A549 (cell line): Measurements from ENCODE around the gene INHBC. TPM values are rescaled to one million over a fixed set of nuclear protein-coding genes. Genes with fewer than 3 reads are reported as not detected.

Experiments
- ATAC-seq, 2 experiments: fragments of 200-7000 bp in 1 of 2; fragments of >200 bp in 1 of 2; cut with Nextera tagmentation in 1 of 2; cut with Tn5 transposase in 1 of 2; 3 replicates each; pipeline versions ENCODE4 v1.8.0 to v1.9.1; 2018 to 2020; ENCODE audit warnings: mild to moderate bottlenecking in 1 of 2, moderate library complexity in 1 of 2
- CTCF ChIA-PET: fragments of 300-600 bp; sonication (Branson Sonifier 250); formaldehyde crosslinking; extraction: SDS; loops from one replicate; lab custom pipeline; 2021; ENCODE audit warnings: antibody characterized with exemption, inconsistent platforms; lab: Yijun Ruan, JAX
- POLR2A ChIA-PET: fragments of 350-600 bp; formaldehyde crosslinking; extraction: SDS; loops from one replicate; lab custom pipeline; 2021; ENCODE audit warnings: antibody characterized with exemption, inconsistent platforms; lab: Yijun Ruan, JAX
- DNase-seq, 2 experiments: peaks; one replicate each; pipeline versions ENCODE4 v3.0.0 to v3.0.0-alpha.2; 2011 to 2016; ENCODE audit warnings: low read depth in 1 of 2, low spot score in 1 of 2
- FAIRE-seq: peaks from 2 replicates; lab custom pipeline; 2011; peaks lifted over from hg19 to GRCh38; lab: Jason Lieb, UNC
- H3K27ac ChIP-seq, 2 experiments: fragments of >200 bp; sonication (Bioruptor Twin); formaldehyde crosslinking; 3 replicates each; pipeline ENCODE4 v1.5.1; 2016 to 2017
- H3K4me1 ChIP-seq: fragments of >200 bp; sonication (Bioruptor Twin); formaldehyde crosslinking; 3 replicates; pipeline ENCODE4 v1.6.1; 2016
- H3K4me2 ChIP-seq: fragments of >200 bp; sonication (Bioruptor Twin); formaldehyde crosslinking; 3 replicates; pipeline ENCODE4 v1.6.1; 2016
- H3K4me3 ChIP-seq: fragments of >200 bp; sonication (Bioruptor Twin); formaldehyde crosslinking; 3 replicates; pipeline ENCODE4 v1.5.1; 2016
- H3K9me3 ChIP-seq: fragments of >200 bp; sonication (Bioruptor Twin); formaldehyde crosslinking; 3 replicates; pipeline ENCODE4 v1.6.1; 2016
- CBX2 ChIP-seq: fragments of 200-600 bp; sonication (generic); IDR thresholded peaks from 2 replicates; pipeline ENCODE4 v1.6.1; 2016; ENCODE audit warnings: low read depth, mild to moderate bottlenecking, borderline replicate concordance
- CHD4 ChIP-seq: fragments of 200-600 bp; sonication (generic); IDR thresholded peaks from 2 replicates; pipeline ENCODE4 v1.6.1; 2016; ENCODE audit warnings: antibody characterized with exemption, mild to moderate bottlenecking, borderline replicate concordance
- FOSL2 ChIP-seq, 2 experiments: fragments of 450-650 bp in 1 of 2; fragments of >200 bp in 1 of 2; sonication (Bioruptor Twin) in 1 of 2; formaldehyde crosslinking; IDR thresholded peaks; 2 replicates each; pipeline versions ENCODE4 v1.5.0 to v1.6.1; 2016 to 2020; ENCODE audit warnings: mild to moderate bottlenecking in 1 of 2, moderate library complexity in 1 of 2
- GATA3 ChIP-seq: IDR thresholded peaks from 2 replicates; pipeline ENCODE4 v1.6.1; 2012; ENCODE audit warnings: borderline replicate concordance
- HEYL ChIP-seq: fragments of 250-450 bp; sonication (Bioruptor Pico); IDR thresholded peaks from 2 replicates; pipeline ENCODE4 v1.8.0; 2021; ENCODE audit warnings: mild to moderate bottlenecking, moderate library complexity
- HOXB5 ChIP-seq: fragments of 250-450 bp; sonication (Bioruptor Pico); IDR thresholded peaks from 2 replicates; pipeline ENCODE4 v1.5.0; 2020; ENCODE audit warnings: mild to moderate bottlenecking, moderate library complexity
- JUNB ChIP-seq: fragments of >200 bp; sonication (Bioruptor Twin); formaldehyde crosslinking; IDR thresholded peaks from 2 replicates; pipeline ENCODE4 v1.6.1; 2016
- KDM5A ChIP-seq: fragments of 200-600 bp; sonication (generic); IDR thresholded peaks from 2 replicates; pipeline ENCODE4 v1.6.1; 2016; ENCODE audit warnings: antibody characterized with exemption, mild to moderate bottlenecking
- MAFK ChIP-seq: fragments of 450-650 bp; IDR thresholded peaks from 2 replicates; pipeline ENCODE4 v1.6.1; 2014; ENCODE audit not compliant: partially characterized antibody
- MAZ ChIP-seq: fragments of 150-350 bp; IDR thresholded peaks from 2 replicates; pipeline ENCODE4 v1.6.1; 2014; ENCODE audit warnings: antibody characterized with exemption, low read depth, low read length, borderline replicate concordance
- MYC ChIP-seq: IDR thresholded peaks from 2 replicates; pipeline ENCODE4 v1.6.1; 2012; ENCODE audit warnings: mild to moderate bottlenecking, inconsistent platforms, low read length, improper control_type of control experiment, borderline replicate concordance
- NR3C1 ChIP-seq: fragments of >200 bp; sonication (Bioruptor Twin); formaldehyde crosslinking; IDR thresholded peaks from 3 replicates; pipeline ENCODE4 v1.6.1; 2017
- PHF8 ChIP-seq: fragments of 200-600 bp; sonication (generic); IDR thresholded peaks from 2 replicates; pipeline ENCODE4 v1.6.1; 2016; ENCODE audit warnings: low read depth, mild to moderate bottlenecking, antibody characterized with exemption, moderate library complexity, borderline replicate concordance
- POLR2A ChIP-seq: IDR thresholded peaks from 2 replicates; pipeline ENCODE4 v1.6.1; 2012; ENCODE audit warnings: mild to moderate bottlenecking, low read length
- POLR2AphosphoS2 ChIP-seq: conservative IDR thresholded peaks from 2 replicates; pipeline ENCODE4 v1.6.1; 2012; ENCODE audit warnings: low read length, improper control_type of control experiment, inconsistent platforms
- RAD21 ChIP-seq, 2 experiments: fragments of >200 bp in 1 of 2; sonication (Bioruptor Twin) in 1 of 2; formaldehyde crosslinking in 1 of 2; IDR thresholded peaks in 1 of 2; conservative IDR thresholded peaks in 1 of 2; 2 replicates in 1 of 2; 3 replicates in 1 of 2; pipeline ENCODE4 v1.6.1; 2012 to 2018; ENCODE audit warnings: inconsistent platforms in 1 of 2
- RARB ChIP-seq: fragments of 250-450 bp; sonication (Bioruptor Pico); IDR thresholded peaks from 2 replicates; pipeline ENCODE4 v1.8.0; 2021; ENCODE audit warnings: mild to moderate bottlenecking, moderate library complexity
- RCOR1 ChIP-seq: fragments of 150-350 bp; IDR thresholded peaks from 2 replicates; pipeline ENCODE4 v1.6.1; 2014; ENCODE audit warnings: antibody characterized with exemption, low read length, low read depth
- WGBS: methylation state at CpG from one replicate; pipeline ENCODE4 v1.1.6; 2017; ENCODE audit errors: missing lambda C conversion rate; 5-methylcytosine and 5-hydroxymethylcytosine counted together
- polyA plus RNA-seq, 4 experiments: library from polyadenylated mRNA; depleted of rRNA in 3 of 4; stranded (reverse); fragments of >200 nt; fragmentation: RNase III in 1 of 4; extraction: RNeasy Plus Mini Kit Qiagen cat#74134 plus additional on column Dnase treatment in 1 of 4; gene quantifications; 2 replicates in 3 of 4; 3 replicates in 1 of 4; pipeline ENCODE4 v1.2.3, GENCODE V29; 2011 to 2017
- TF ChIP-seq, protein P1 (sequence below): fragments of >200 bp; sonication (Bioruptor Twin); formaldehyde crosslinking; IDR thresholded peaks from 2 replicates; pipeline ENCODE4 v1.6.1; 2016
- TF ChIP-seq, protein P2 (sequence below): IDR thresholded peaks from 2 replicates; pipeline ENCODE4 v1.6.1; 2012
- TF ChIP-seq, protein P3 (sequence below): fragments of 250-450 bp; sonication (Bioruptor Pico); IDR thresholded peaks from 2 replicates; pipeline ENCODE4 v1.5.0; 2021; ENCODE audit warnings: mild to moderate bottlenecking, moderate library complexity, borderline replicate concordance
- TF ChIP-seq, protein P4 (sequence below): fragments of 200-600 bp; sonication (generic); IDR thresholded peaks from 2 replicates; pipeline ENCODE4 v1.6.1; 2016; ENCODE audit warnings: antibody characterized with exemption, mild to moderate bottlenecking, moderate library complexity

Gene INHBC
- polyA plus RNA-seq, 2 of the 4 experiments (the other 2 are of a cell fraction) = 0.08 TPM; not detected in 1

DNA sequence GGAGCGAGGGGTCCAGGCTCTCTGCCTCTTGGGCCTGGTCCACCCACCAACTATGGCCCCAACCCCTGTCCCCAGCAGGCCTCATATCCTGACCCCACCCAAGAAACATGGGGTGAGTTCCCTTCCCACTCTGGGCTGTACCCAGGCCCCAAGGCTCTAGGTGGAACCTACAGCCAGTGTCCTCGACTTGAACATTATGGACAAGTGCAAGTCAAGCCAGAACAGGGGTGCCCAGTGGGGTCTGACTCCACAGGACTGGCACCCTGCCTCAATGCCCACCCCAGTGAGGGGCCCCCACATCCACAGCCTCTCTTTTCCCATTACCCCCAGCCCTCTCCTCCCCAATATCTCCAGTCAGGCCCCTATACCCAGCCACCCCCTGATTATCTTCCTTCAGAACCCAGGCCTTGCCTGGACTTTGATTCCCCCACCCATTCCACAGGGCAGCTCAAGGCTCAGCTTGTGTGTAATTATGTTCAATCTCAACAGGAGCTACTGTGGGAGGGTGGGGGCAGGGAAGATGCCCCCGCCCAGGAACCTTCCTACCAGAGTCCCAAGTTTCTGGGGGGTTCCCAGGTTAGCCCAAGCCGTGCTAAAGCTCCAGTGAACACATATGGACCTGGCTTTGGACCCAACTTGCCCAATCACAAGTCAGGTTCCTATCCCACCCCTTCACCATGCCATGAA lies 36.5 kb downstream of the INHBC start:
- 62% methylated on average over 4 of the region's 4 CpGs for WGBS

DNA sequence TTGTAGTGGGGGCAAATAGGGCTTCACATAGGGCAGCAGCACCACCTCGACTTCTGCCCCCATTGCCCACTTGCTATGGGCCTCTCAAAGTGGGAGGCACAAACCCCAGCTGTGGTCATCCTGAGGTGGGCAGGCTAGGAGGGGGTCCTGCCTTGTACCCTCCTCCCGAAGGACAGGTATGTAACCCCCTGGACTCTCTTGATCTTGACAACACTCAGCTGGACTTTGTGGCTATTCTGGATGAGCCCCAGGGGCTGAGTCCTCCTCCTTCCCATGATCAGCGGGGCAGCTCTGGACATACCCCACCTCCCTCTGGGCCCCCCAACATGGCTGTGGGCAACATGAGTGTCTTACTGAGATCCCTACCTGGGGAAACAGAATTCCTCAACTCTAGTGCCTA lies 37.1 kb downstream of the INHBC start:
- ATAC-seq (no peak), FAIRE-seq (no peak), DNase-seq (no peak)
- no peaks in the 10 kb centered on the region for H3K9me3 ChIP-seq
- TF ChIP-seq PHF8 (no peak), JUNB (no peak), POLR2A (no peak), RAD21 (conservative IDR thresholded peaks at IDR 0.05 in 1 of 2, IDR thresholded peaks at IDR 0.05 in 1 of 2) (no peak), MAFK (no peak), MAZ (no peak), CBX2 (no peak), GATA3 (no peak), RCOR1 (no peak), HEYL (no peak), MYC (no peak)
- no peaks in the 10 kb centered on the region for H3K4me1 ChIP-seq
- H3K27ac ChIP-seq = no peak overlapping the region
- CTCF ChIA-PET = interaction anchor here (0.7 to 19.9 kb wide), 8 partner anchors 9 to 285 kb away, joined by 3 to 240 read pairs (median 4); partner anchors contain the start of genes GLI1 and INHBE
- H3K4me2 ChIP-seq = no peak overlapping the region
- WGBS = 81% methylated on average over 3 of the region's 3 CpGs
- H3K4me3 ChIP-seq = no peak overlapping the region
- POLR2A ChIA-PET = no interaction called here

More for the DNA sequence above, 36.5 kb downstream of the INHBC start:
- DNase-seq (no peak), FAIRE-seq (no peak), ATAC-seq (no peak)
- H3K4me3 ChIP-seq = no peak overlapping the region
- ChIA-PET POLR2A (no interaction called here), CTCF (interaction anchor here (0.7 to 19.9 kb wide), 9 partner anchors 8 to 286 kb away, joined by 3 to 240 read pairs (median 4); partner anchors contain the start of genes GLI1, INHBE and MARS1)
- H3K9me3 ChIP-seq = no peaks in the 10 kb centered on the region
- no peak overlapping the region for H3K27ac ChIP-seq
- TF ChIP-seq PHF8 (no peak), MAFK (no peak), KDM5A (no peak), FOSL2 (IDR thresholded peaks at IDR 0.05) (no peak), FOSL2 (CRISPR knock-in tag; IDR thresholded peaks at IDR 0.05) (no peak), POLR2AphosphoS2 (no peak), NR3C1 (no peak), HOXB5 (no peak)
- TF ChIP-seq, protein P1, sequence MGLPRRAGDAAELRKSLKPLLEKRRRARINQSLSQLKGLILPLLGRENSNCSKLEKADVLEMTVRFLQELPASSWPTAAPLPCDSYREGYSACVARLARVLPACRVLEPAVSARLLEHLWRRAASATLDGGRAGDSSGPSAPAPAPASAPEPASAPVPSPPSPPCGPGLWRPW = no peak
- H3K4me1 ChIP-seq = no peaks in the 10 kb centered on the region
- no peak overlapping the region for H3K4me2 ChIP-seq

DNA sequence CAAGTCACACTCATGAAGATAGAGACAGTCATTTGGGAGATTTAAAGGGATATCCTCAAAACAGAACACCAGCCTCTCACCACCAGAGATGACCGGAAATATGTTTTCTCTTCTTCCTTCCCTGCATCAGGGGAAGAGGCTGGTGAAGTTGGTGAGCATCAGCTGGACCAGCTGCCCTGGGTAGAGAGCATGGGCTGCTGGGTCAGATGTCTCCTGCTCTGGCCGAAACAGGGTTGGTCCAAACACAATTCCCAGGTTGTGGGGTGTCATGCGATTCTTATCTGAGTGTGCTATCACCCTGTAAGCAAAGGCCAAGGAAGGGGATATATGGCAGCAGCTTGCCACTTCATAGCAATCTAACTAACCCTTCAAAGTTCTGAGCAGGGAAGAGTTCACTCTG lies 37.8 kb downstream of the INHBC start:
- Histone ChIP-seq H3K4me3 (no peak overlapping the region), H3K4me2 (no peak overlapping the region), H3K27ac (no peak overlapping the region), H3K9me3 (no peaks in the 10 kb centered on the region), H3K4me1 (peaks cover 2% of the 10 kb centered on the region; the same call in 2 of the 3 replicates)
- POLR2A ChIA-PET = no interaction called here
- 62% methylated on average over 3 of the region's 3 CpGs for WGBS
- CTCF ChIA-PET = interaction anchor here (1.0 to 19.9 kb wide), 5 partner anchors 10 to 39 kb away, joined by 3 to 240 read pairs (median 4); partner anchors contain the start of genes GLI1 and INHBE
- TF ChIP-seq CHD4 (no peak), RARB (no peak), CBX2 (no peak)
- TF ChIP-seq, protein P2, sequence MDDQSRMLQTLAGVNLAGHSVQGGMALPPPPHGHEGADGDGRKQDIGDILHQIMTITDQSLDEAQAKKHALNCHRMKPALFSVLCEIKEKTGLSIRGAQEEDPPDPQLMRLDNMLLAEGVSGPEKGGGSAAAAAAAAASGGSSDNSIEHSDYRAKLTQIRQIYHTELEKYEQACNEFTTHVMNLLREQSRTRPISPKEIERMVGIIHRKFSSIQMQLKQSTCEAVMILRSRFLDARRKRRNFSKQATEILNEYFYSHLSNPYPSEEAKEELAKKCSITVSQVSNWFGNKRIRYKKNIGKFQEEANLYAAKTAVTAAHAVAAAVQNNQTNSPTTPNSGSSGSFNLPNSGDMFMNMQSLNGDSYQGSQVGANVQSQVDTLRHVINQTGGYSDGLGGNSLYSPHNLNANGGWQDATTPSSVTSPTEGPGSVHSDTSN = no peak
- TF ChIP-seq, protein P3, sequence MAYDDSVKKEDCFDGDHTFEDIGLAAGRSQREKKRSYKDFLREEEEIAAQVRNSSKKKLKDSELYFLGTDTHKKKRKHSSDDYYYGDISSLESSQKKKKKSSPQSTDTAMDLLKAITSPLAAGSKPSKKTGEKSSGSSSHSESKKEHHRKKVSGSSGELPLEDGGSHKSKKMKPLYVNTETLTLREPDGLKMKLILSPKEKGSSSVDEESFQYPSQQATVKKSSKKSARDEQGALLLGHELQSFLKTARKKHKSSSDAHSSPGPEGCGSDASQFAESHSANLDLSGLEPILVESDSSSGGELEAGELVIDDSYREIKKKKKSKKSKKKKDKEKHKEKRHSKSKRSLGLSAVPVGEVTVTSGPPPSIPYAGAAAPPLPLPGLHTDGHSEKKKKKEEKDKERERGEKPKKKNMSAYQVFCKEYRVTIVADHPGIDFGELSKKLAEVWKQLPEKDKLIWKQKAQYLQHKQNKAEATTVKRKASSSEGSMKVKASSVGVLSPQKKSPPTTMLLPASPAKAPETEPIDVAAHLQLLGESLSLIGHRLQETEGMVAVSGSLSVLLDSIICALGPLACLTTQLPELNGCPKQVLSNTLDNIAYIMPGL (CRISPR knock-in tag) = no peak
- TF ChIP-seq, protein P4, sequence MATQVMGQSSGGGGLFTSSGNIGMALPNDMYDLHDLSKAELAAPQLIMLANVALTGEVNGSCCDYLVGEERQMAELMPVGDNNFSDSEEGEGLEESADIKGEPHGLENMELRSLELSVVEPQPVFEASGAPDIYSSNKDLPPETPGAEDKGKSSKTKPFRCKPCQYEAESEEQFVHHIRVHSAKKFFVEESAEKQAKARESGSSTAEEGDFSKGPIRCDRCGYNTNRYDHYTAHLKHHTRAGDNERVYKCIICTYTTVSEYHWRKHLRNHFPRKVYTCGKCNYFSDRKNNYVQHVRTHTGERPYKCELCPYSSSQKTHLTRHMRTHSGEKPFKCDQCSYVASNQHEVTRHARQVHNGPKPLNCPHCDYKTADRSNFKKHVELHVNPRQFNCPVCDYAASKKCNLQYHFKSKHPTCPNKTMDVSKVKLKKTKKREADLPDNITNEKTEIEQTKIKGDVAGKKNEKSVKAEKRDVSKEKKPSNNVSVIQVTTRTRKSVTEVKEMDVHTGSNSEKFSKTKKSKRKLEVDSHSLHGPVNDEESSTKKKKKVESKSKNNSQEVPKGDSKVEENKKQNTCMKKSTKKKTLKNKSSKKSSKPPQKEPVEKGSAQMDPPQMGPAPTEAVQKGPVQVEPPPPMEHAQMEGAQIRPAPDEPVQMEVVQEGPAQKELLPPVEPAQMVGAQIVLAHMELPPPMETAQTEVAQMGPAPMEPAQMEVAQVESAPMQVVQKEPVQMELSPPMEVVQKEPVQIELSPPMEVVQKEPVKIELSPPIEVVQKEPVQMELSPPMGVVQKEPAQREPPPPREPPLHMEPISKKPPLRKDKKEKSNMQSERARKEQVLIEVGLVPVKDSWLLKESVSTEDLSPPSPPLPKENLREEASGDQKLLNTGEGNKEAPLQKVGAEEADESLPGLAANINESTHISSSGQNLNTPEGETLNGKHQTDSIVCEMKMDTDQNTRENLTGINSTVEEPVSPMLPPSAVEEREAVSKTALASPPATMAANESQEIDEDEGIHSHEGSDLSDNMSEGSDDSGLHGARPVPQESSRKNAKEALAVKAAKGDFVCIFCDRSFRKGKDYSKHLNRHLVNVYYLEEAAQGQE = no peak
- ATAC-seq (no peak), FAIRE-seq (no peak), DNase-seq (no peak)
